Gastroesophageal sphincter (tissue), 4 donors: ENCODE results near the gene RREB1. TPM values are rescaled to one million over a fixed set of nuclear protein-coding genes. Genes with fewer than 3 reads are reported as not detected.

Experiments
- ATAC-seq: fragments of 150-250 bp; one replicate; pipeline ENCODE4 v1.9.1; 2016; ENCODE audit warnings: mild to moderate bottlenecking, moderate library complexity
- H3K27ac ChIP-seq, 4 donors: fragments of 200-600 bp; sonication (generic) in 3 of 4; 1 replicate in 3 of 4; 2 replicates in 1 of 4; pipeline ENCODE4 v1.5.1; 2016 to 2019
- H3K27me3 ChIP-seq: fragments of 200-600 bp; sonication (generic); one replicate; pipeline ENCODE4 v1.5.1; 2019
- H3K36me3 ChIP-seq, 2 donors: fragments of 200-600 bp; sonication (generic); one replicate each; pipeline ENCODE4 v1.5.1; 2019; ENCODE audit warnings: control low read depth in 1 of 2
- H3K4me1 ChIP-seq, 3 donors: fragments of 200-600 bp; sonication (generic); 1 replicate in 2 of 3; 2 replicates in 1 of 3; pipeline ENCODE4 v1.5.1; 2016 to 2019; ENCODE audit warnings: control low read depth in 2 of 3
- H3K4me3 ChIP-seq, 2 donors: fragments of 200-600 bp; sonication (generic); one replicate each; pipeline ENCODE4 v1.5.1; 2019; ENCODE audit warnings: mild to moderate bottlenecking in 1 of 2, moderate library complexity in 1 of 2
- H3K9me3 ChIP-seq, 3 donors: fragments of 200-600 bp; sonication (generic); one replicate each; pipeline ENCODE4 v1.5.1; 2017 to 2019; ENCODE audit warnings: control low read depth in 2 of 3
- CTCF ChIP-seq, 4 experiments: fragments of 200-600 bp in 2 of 4; fragments of 450-650 bp in 2 of 4; sonication (generic) in 1 of 4; IDR thresholded peaks; one replicate each; pipeline ENCODE4 v1.5.1; 2017 to 2019; ENCODE audit warnings: antibody characterized with exemption in 4 of 4, mild to moderate bottlenecking in 2 of 4, moderate library complexity in 2 of 4
- EP300 ChIP-seq: sonication (generic); formaldehyde crosslinking; IDR thresholded peaks from one replicate; pipeline ENCODE4 v1.6.1; 2017; ENCODE audit warnings: antibody characterized with exemption, mild to moderate bottlenecking
- POLR2A ChIP-seq, 2 donors: fragments of 450-650 bp; IDR thresholded peaks; one replicate each; pipeline ENCODE4 v1.6.1; 2017; ENCODE audit warnings: antibody characterized with exemption in 2 of 2, mild to moderate bottlenecking in 2 of 2, moderate library complexity in 1 of 2
- POLR2AphosphoS5 ChIP-seq: sonication (generic); formaldehyde crosslinking; IDR thresholded peaks from one replicate; pipeline ENCODE4 v1.6.1; 2017; ENCODE audit warnings: antibody characterized with exemption
- WGBS, 2 donors: methylation state at CpG; one replicate each; pipeline ENCODE4 v1.1.5; 2018; ENCODE audit warnings: low coverage in 1 of 2; 5-methylcytosine and 5-hydroxymethylcytosine counted together
- small RNA-seq, 4 donors: library from RNA; depleted of rRNA; stranded (forward); fragments of <200 nt; gene quantifications; one replicate each; pipeline ENCODE3, GENCODE V24; 2016
- total RNA-seq, 4 donors: library from RNA; depleted of rRNA; stranded (reverse); fragments of >200 nt; gene quantifications; one replicate each; pipeline ENCODE4 v1.1.0, GENCODE V29; 2016

RREB1 gene
- total RNA-seq, 4 donors from 2014 or later: 20.3 to 40.8 (median 28.1) TPM

- 78 to 90% methylated on average over 3 of the region's 3 CpGs for WGBS, 2 donors
- ATAC-seq: no peak
- no peaks in the 10 kb centered on the region for H3K9me3 ChIP-seq
- peaks cover 0 to 99% of the 10 kb centered on the region in 2 donors for H3K36me3 ChIP-seq
- no peak overlapping the region for H3K27ac ChIP-seq
- no peak overlapping the region for H3K4me3 ChIP-seq
- H3K4me1 ChIP-seq: no peaks in the 10 kb centered on the region
- no peaks in the 10 kb centered on the region for H3K27me3 ChIP-seq
- TF ChIP-seq POLR2AphosphoS5: no peak
- no peak for TF ChIP-seq POLR2A (IDR thresholded peaks at IDR 0.05)
Measured at GRCh38 chr6:7295916-7296315, 188.2 kb downstream of the RREB1 start.

GRCh38 chr6:7296602-7297001 lies 188.8 kb downstream of the RREB1 start:
- Histone ChIP-seq H3K4me1 (no peaks in the 10 kb centered on the region), H3K27me3 (no peaks in the 10 kb centered on the region), H3K9me3 (no peaks in the 10 kb centered on the region), H3K27ac (no peak overlapping the region), H3K36me3 (peaks cover 0 to 99% of the 10 kb centered on the region in 2 donors), H3K4me3 (no peak overlapping the region)
- TF ChIP-seq EP300 (no peak), CTCF (IDR thresholded peaks at IDR 0.05) (no peak), POLR2AphosphoS5 (no peak), POLR2A (IDR thresholded peaks at IDR 0.05) (no peak)
- ATAC-seq: no peak
- 86 to 89% methylated on average over 2 of the region's 2 CpGs for WGBS, 2 donors

GRCh38 chr6:7298113-7298512 lies 190.4 kb downstream of the RREB1 start:
- 83 to 100% methylated on average over 1 of the region's 1 CpG for WGBS, 2 donors
- H3K36me3 ChIP-seq: peaks cover 0 to 99% of the 10 kb centered on the region in 2 donors
- TF ChIP-seq CTCF (IDR thresholded peaks at IDR 0.05) (no peak), POLR2AphosphoS5 (no peak), POLR2A (IDR thresholded peaks at IDR 0.05) (no peak), EP300 (no peak)
- H3K4me1 ChIP-seq: no peaks in the 10 kb centered on the region
- H3K27ac ChIP-seq: no peak overlapping the region
- no peaks in the 10 kb centered on the region for H3K9me3 ChIP-seq
- H3K27me3 ChIP-seq: no peaks in the 10 kb centered on the region
- no peak overlapping the region for H3K4me3 ChIP-seq
- no peak for ATAC-seq

- Histone ChIP-seq H3K9me3 (no peaks in the 10 kb centered on the region), H3K36me3 (peaks cover 0 to 99% of the 10 kb centered on the region in 2 donors)
Measured at GRCh38 chr6:7300926-7301325, 193.2 kb downstream of the RREB1 start.

More at GRCh38 chr6:7300926-7301325, 193.2 kb downstream of the RREB1 start:
- TF ChIP-seq EP300 (no peak), POLR2AphosphoS5 (no peak), CTCF (IDR thresholded peaks at IDR 0.05) (no peak), POLR2A (IDR thresholded peaks at IDR 0.05) (no peak)
- Histone ChIP-seq H3K4me3 (no peak overlapping the region), H3K4me1 (no peaks in the 10 kb centered on the region), H3K27me3 (no peaks in the 10 kb centered on the region), H3K27ac (no peak overlapping the region)
- WGBS, 2 donors: 71 to 75% methylated on average over 3 to 5 of the region's 5 CpGs
- no peak for ATAC-seq

Small RNAs within 50 kb of the gene (small RNA-seq; reads per million reads assigned to genes)
- 0 reads per million in 4 donors for gene RF00019

Other genes starting within 250 kb of the RREB1 start
- gene SSR1, start 205.2 kb downstream of the RREB1 start, total RNA-seq: 10 to 100 TPM; 34.2 to 61.4 (median 46.0) TPM